ENCODE results near the gene ADAM12. TPM values are rescaled to one million over a fixed set of nuclear protein-coding genes. Genes with fewer than 3 reads are reported as not detected.
"Not testable (repeated sequence)": the region's sequence is repeated elsewhere in the genome, so short reads cannot be mapped to it uniquely, and the experiment has no call there.

Gene ADAM12
- total and polyA plus RNA-seq, 7 donors, result under 0.01 to 0.82 (median 0.46) TPM; not detected in 1

DNA sequence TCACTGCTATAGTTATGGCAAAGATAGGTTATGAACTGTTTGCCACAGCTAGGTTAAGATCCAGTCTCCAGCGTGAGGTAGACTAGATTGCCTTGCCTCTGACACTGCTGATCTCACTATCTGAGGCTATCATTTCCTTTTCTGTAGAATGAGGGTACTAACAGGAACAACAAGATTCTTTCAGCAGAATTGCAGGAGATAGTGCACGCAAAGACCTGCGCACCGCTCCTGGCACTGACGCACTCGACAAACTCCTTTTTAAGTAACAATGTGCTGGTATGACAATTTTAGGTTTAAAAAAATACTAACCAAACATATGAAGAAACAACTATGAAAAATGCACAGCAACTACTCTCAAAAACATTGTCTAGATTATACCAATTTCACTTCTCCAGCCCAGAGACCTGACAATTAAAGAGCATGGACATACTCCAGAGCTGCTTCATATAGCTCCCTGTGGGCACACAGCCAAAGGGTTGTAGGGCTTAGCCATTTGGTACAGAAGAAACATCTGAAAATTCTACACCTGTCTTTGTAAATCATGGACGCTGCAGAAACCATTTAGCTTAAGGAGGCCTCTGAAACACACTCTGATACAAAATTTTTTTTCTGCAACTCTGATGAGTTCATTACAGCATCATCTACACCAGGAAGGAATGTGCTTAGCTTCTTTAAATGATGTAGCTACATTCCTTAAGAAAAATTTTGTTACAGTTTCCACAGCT is 7.8 kb downstream of the ADAM12 start:
- WGBS, 2 donors, result 85 to 92% methylated on average over 7 of the region's 7 CpGs
- no peaks in the 10 kb centered on the region for H3K4me1 ChIP-seq
- no peak overlapping the region for H3K27ac ChIP-seq
- DNase-seq, result no peak
- H3K4me3 ChIP-seq, result no peak overlapping the region
- no peaks in the 10 kb centered on the region for H3K27me3 ChIP-seq
- TF ChIP-seq CTCF (IDR thresholded peaks at IDR 0.05) (no peak), EP300 (IDR thresholded peaks at IDR 0.05) (no peak), POLR2A (IDR thresholded peaks at IDR 0.05) (no peak), POLR2AphosphoS5 (IDR thresholded peaks at IDR 0.05) (no peak)
- H3K9me3 ChIP-seq, result no peaks in the 10 kb centered on the region
- H3K36me3 ChIP-seq, result no peaks in the 10 kb centered on the region
- intact Hi-C loops (cut with DNase I), result loop anchor here (10.0 kb wide), 1 partner anchor 396 kb away; no protein-coding TSS in a partner anchor

- H3K36me3 ChIP-seq; H3K4me3 ChIP-seq; DNase-seq; H3K27me3 ChIP-seq; intact Hi-C loops (cut with DNase I); H3K27ac ChIP-seq; H3K4me1 ChIP-seq; H3K9me3 ChIP-seq: not testable (repeated sequence)
- 90 to 95% methylated on average over 3 of the region's 3 CpGs for WGBS, 2 donors
Observed at GRCh38 chr10:126379166-126379565, 9.1 kb downstream of the ADAM12 start.

GRCh38 chr10:126376956-126377355 is 11.3 kb downstream of the ADAM12 start:
- H3K4me1 ChIP-seq, result no peaks in the 10 kb centered on the region
- H3K4me3 ChIP-seq, result no peak overlapping the region
- TF ChIP-seq POLR2A (IDR thresholded peaks at IDR 0.05) (no peak), EP300 (IDR thresholded peaks at IDR 0.05) (no peak), POLR2AphosphoS5 (IDR thresholded peaks at IDR 0.05) (no peak), CTCF (IDR thresholded peaks at IDR 0.05) (no peak)
- H3K27me3 ChIP-seq, result no peaks in the 10 kb centered on the region
- H3K9me3 ChIP-seq, result no peaks in the 10 kb centered on the region
- no peak overlapping the region for H3K27ac ChIP-seq
- whole genome bisulfite sequencing, 2 donors, result 67 to 77% methylated on average over 2 of the region's 2 CpGs
- H3K36me3 ChIP-seq, result no peaks in the 10 kb centered on the region
- intact Hi-C loops (cut with DNase I), result no loop called here
- no peak for DNase-seq

- Histone ChIP-seq H3K4me1 (no peaks in the 10 kb centered on the region), H3K9me3 (no peaks in the 10 kb centered on the region), H3K4me3 (no peak overlapping the region), H3K27ac (no peak overlapping the region), H3K27me3 (no peaks in the 10 kb centered on the region), H3K36me3 (no peaks in the 10 kb centered on the region)
- TF ChIP-seq EP300 (IDR thresholded peaks at IDR 0.05) (no peak), CTCF (IDR thresholded peaks at IDR 0.05) (no peak), POLR2A (IDR thresholded peaks at IDR 0.05) (no peak), POLR2AphosphoS5 (IDR thresholded peaks at IDR 0.05) (no peak)
- intact Hi-C loops (cut with DNase I), result no loop called here
- no peak for DNase-seq
- WGBS, 2 donors, result 40 to 79% methylated on average over 1 of the region's 1 CpG
Observed at GRCh38 chr10:126375926-126376554, 12.2 kb downstream of the ADAM12 start.

GRCh38 chr10:126375299-126375698 is 13.0 kb downstream of the ADAM12 start:
- Histone ChIP-seq H3K36me3 (no peaks in the 10 kb centered on the region), H3K4me3 (no peak overlapping the region), H3K9me3 (no peaks in the 10 kb centered on the region), H3K4me1 (no peaks in the 10 kb centered on the region), H3K27me3 (no peaks in the 10 kb centered on the region), H3K27ac (no peak overlapping the region)
- no peak for TF ChIP-seq POLR2AphosphoS5 (IDR thresholded peaks at IDR 0.05)
- TF ChIP-seq EP300 (IDR thresholded peaks at IDR 0.05), result no peak
- TF ChIP-seq CTCF (IDR thresholded peaks at IDR 0.05), result no peak
- no peak for TF ChIP-seq POLR2A (IDR thresholded peaks at IDR 0.05)
- DNase-seq, result no peak
- intact Hi-C loops (cut with DNase I), result no loop called here

Data from sigmoid colon (tissue), 7 donors.